Activated CD4-positive, alpha-beta T cell treated with anti-CD3 and anti-CD28 coated beads, Interleukin-2, amount 10 ng/mL, durations not matched to agents 24 days and 14 days (primary cell): ENCODE data around the gene NRG2. TPM values are rescaled to one million over a fixed set of nuclear protein-coding genes. Genes with fewer than 3 reads are reported as not detected.

Experiments used
- DNase-seq: peaks from one replicate; pipeline ENCODE4 v3.0.0; 2022
- H3K27ac Mint-ChIP-seq: one replicate; pipeline ENCODE4 v1.8.0; 2022; ENCODE audit warnings: mild to moderate bottlenecking, mixed read lengths
- H3K27me3 Mint-ChIP-seq: one replicate; pipeline ENCODE4 v1.8.0; 2022; ENCODE audit warnings: mixed read lengths
- H3K36me3 Mint-ChIP-seq: one replicate; pipeline ENCODE4 v1.8.0; 2022; ENCODE audit warnings: low read depth, mild to moderate bottlenecking, mixed read lengths
- H3K4me1 Mint-ChIP-seq: one replicate; pipeline ENCODE4 v1.8.0; 2021; ENCODE audit warnings: mixed read lengths
- H3K4me3 Mint-ChIP-seq: one replicate; pipeline ENCODE4 v1.8.0; 2022; ENCODE audit warnings: mild to moderate bottlenecking, moderate library complexity, mixed read lengths
- H3K9me3 Mint-ChIP-seq: one replicate; pipeline ENCODE4 v1.8.0; 2021; ENCODE audit warnings: mixed read lengths
- intact Hi-C: fragments of 100-400 bp; cut with micrococcal nuclease; formaldehyde crosslinking; loops from one replicate; pipeline ENCODE4 v1.15.1; 2023
- total RNA-seq: library from RNA; stranded (reverse); gene quantifications from 2 replicates; pipeline ENCODE4 v1.2.3, GENCODE V29; 2022

The NRG2 gene
- total RNA-seq, 1 donor from 2014 or later: 0.07 TPM

- H3K27me3 Mint-ChIP-seq: peaks cover 4% of the 10 kb centered on the region
- intact Hi-C loops: no loop called here
- H3K36me3 Mint-ChIP-seq: no peaks in the 10 kb centered on the region
- no peak overlapping the region for H3K27ac Mint-ChIP-seq
- H3K4me1 Mint-ChIP-seq: no peaks in the 10 kb centered on the region
- no peaks in the 10 kb centered on the region for H3K9me3 Mint-ChIP-seq
- no peak overlapping the region for H3K4me3 Mint-ChIP-seq
- no peak for DNase-seq
Observed at GRCh38 chr5:140012443-140012842, 30.7 kb downstream of the NRG2 start.

- H3K36me3 Mint-ChIP-seq: no peaks in the 10 kb centered on the region
- peaks cover 6% of the 10 kb centered on the region for H3K27me3 Mint-ChIP-seq
- H3K27ac Mint-ChIP-seq: no peak overlapping the region
- no peaks in the 10 kb centered on the region for H3K9me3 Mint-ChIP-seq
- no peak overlapping the region for H3K4me3 Mint-ChIP-seq
- no peaks in the 10 kb centered on the region for H3K4me1 Mint-ChIP-seq
- no peak for DNase-seq
- intact Hi-C loops: no loop called here
Observed at GRCh38 chr5:140011297-140011802, 31.7 kb downstream of the NRG2 start.

- no peak overlapping the region for H3K27ac Mint-ChIP-seq
- H3K4me1 Mint-ChIP-seq: no peaks in the 10 kb centered on the region
- no peak overlapping the region for H3K4me3 Mint-ChIP-seq
- peaks cover 9% of the 10 kb centered on the region for H3K27me3 Mint-ChIP-seq
- H3K36me3 Mint-ChIP-seq: no peaks in the 10 kb centered on the region
- DNase-seq: no peak
- intact Hi-C loops: no loop called here
- no peaks in the 10 kb centered on the region for H3K9me3 Mint-ChIP-seq
Observed at GRCh38 chr5:140010798-140011197, 32.3 kb downstream of the NRG2 start.

GRCh38 chr5:140007311-140007710, 35.8 kb downstream of the NRG2 start:
- Mint-ChIP-seq H3K27me3 (peaks cover 39% of the 10 kb centered on the region), H3K27ac (no peak overlapping the region), H3K4me1 (no peaks in the 10 kb centered on the region), H3K36me3 (no peaks in the 10 kb centered on the region), H3K4me3 (no peak overlapping the region), H3K9me3 (no peaks in the 10 kb centered on the region)
- DNase-seq: no peak
- intact Hi-C loops: no loop called here

GRCh38 chr5:140005145-140005591, 37.9 kb downstream of the NRG2 start:
- intact Hi-C loops: no loop called here
- no peak for DNase-seq
- Mint-ChIP-seq H3K4me1 (no peaks in the 10 kb centered on the region), H3K27ac (no peak overlapping the region), H3K27me3 (peaks cover 47% of the 10 kb centered on the region), H3K36me3 (no peaks in the 10 kb centered on the region), H3K9me3 (no peaks in the 10 kb centered on the region), H3K4me3 (no peak overlapping the region)

GRCh38 chr5:140004174-140004573, 38.9 kb downstream of the NRG2 start:
- no peaks in the 10 kb centered on the region for H3K4me1 Mint-ChIP-seq
- DNase-seq: no peak
- peaks cover 47% of the 10 kb centered on the region for H3K27me3 Mint-ChIP-seq
- no peaks in the 10 kb centered on the region for H3K9me3 Mint-ChIP-seq
- intact Hi-C loops: no loop called here
- H3K27ac Mint-ChIP-seq: no peak overlapping the region
- no peak overlapping the region for H3K4me3 Mint-ChIP-seq
- H3K36me3 Mint-ChIP-seq: no peaks in the 10 kb centered on the region

GRCh38 chr5:140003519-140003918, 39.6 kb downstream of the NRG2 start:
- H3K4me1 Mint-ChIP-seq: no peaks in the 10 kb centered on the region
- H3K4me3 Mint-ChIP-seq: no peak overlapping the region
- H3K27me3 Mint-ChIP-seq: peaks cover 46% of the 10 kb centered on the region
- no peaks in the 10 kb centered on the region for H3K36me3 Mint-ChIP-seq
- intact Hi-C loops: no loop called here
- no peak overlapping the region for H3K27ac Mint-ChIP-seq
- no peak for DNase-seq
- H3K9me3 Mint-ChIP-seq: no peaks in the 10 kb centered on the region

- intact Hi-C loops: no loop called here
- no peak overlapping the region for H3K4me3 Mint-ChIP-seq
- H3K27ac Mint-ChIP-seq: no peak overlapping the region
- no peaks in the 10 kb centered on the region for H3K36me3 Mint-ChIP-seq
- no peak for DNase-seq
- no peaks in the 10 kb centered on the region for H3K9me3 Mint-ChIP-seq
- H3K27me3 Mint-ChIP-seq: peaks cover 44% of the 10 kb centered on the region
- H3K4me1 Mint-ChIP-seq: no peaks in the 10 kb centered on the region
Observed at GRCh38 chr5:140000332-140000731, 42.8 kb downstream of the NRG2 start.

- Mint-ChIP-seq H3K36me3 (no peaks in the 10 kb centered on the region), H3K4me1 (no peaks in the 10 kb centered on the region), H3K27me3 (peaks cover 34% of the 10 kb centered on the region), H3K27ac (no peak overlapping the region), H3K9me3 (no peaks in the 10 kb centered on the region), H3K4me3 (no peak overlapping the region)
- intact Hi-C loops: no loop called here
- no peak for DNase-seq
Observed at GRCh38 chr5:139998837-139999236, 44.3 kb downstream of the NRG2 start.

- Mint-ChIP-seq H3K4me3 (no peak overlapping the region), H3K9me3 (no peaks in the 10 kb centered on the region), H3K4me1 (no peaks in the 10 kb centered on the region), H3K27ac (no peak overlapping the region), H3K27me3 (peaks cover 28% of the 10 kb centered on the region), H3K36me3 (no peaks in the 10 kb centered on the region)
- intact Hi-C loops: no loop called here
- no peak for DNase-seq
Observed at GRCh38 chr5:139997276-139997675, 45.8 kb downstream of the NRG2 start.

GRCh38 chr5:139995929-139996328, 47.2 kb downstream of the NRG2 start:
- intact Hi-C loops: no loop called here
- H3K27me3 Mint-ChIP-seq: peaks cover 25% of the 10 kb centered on the region
- no peaks in the 10 kb centered on the region for H3K9me3 Mint-ChIP-seq
- H3K4me3 Mint-ChIP-seq: no peak overlapping the region
- no peaks in the 10 kb centered on the region for H3K4me1 Mint-ChIP-seq
- DNase-seq: no peak
- no peak overlapping the region for H3K27ac Mint-ChIP-seq
- H3K36me3 Mint-ChIP-seq: no peaks in the 10 kb centered on the region

GRCh38 chr5:139994234-139994633, 48.9 kb downstream of the NRG2 start:
- peaks cover 22% of the 10 kb centered on the region for H3K27me3 Mint-ChIP-seq
- H3K9me3 Mint-ChIP-seq: no peaks in the 10 kb centered on the region
- no peaks in the 10 kb centered on the region for H3K36me3 Mint-ChIP-seq
- no peak for DNase-seq
- H3K27ac Mint-ChIP-seq: no peak overlapping the region
- H3K4me1 Mint-ChIP-seq: no peaks in the 10 kb centered on the region
- intact Hi-C loops: no loop called here
- no peak overlapping the region for H3K4me3 Mint-ChIP-seq

- Mint-ChIP-seq H3K27me3 (peaks cover 9% of the 10 kb centered on the region), H3K36me3 (no peaks in the 10 kb centered on the region), H3K4me3 (no peak overlapping the region), H3K4me1 (no peaks in the 10 kb centered on the region), H3K27ac (no peak overlapping the region), H3K9me3 (no peaks in the 10 kb centered on the region)
- intact Hi-C loops: no loop called here
- DNase-seq: no peak
Observed at GRCh38 chr5:139985733-139986132, 57.4 kb downstream of the NRG2 start.

GRCh38 chr5:139985290-139985689, 57.8 kb downstream of the NRG2 start:
- no peaks in the 10 kb centered on the region for H3K9me3 Mint-ChIP-seq
- no peak overlapping the region for H3K4me3 Mint-ChIP-seq
- peaks cover 13% of the 10 kb centered on the region for H3K27me3 Mint-ChIP-seq
- H3K36me3 Mint-ChIP-seq: no peaks in the 10 kb centered on the region
- no peak overlapping the region for H3K27ac Mint-ChIP-seq
- H3K4me1 Mint-ChIP-seq: no peaks in the 10 kb centered on the region
- intact Hi-C loops: no loop called here
- DNase-seq: no peak

GRCh38 chr5:139984816-139985215, 58.3 kb downstream of the NRG2 start:
- Mint-ChIP-seq H3K27ac (no peak overlapping the region), H3K4me3 (no peak overlapping the region), H3K4me1 (no peaks in the 10 kb centered on the region), H3K36me3 (no peaks in the 10 kb centered on the region), H3K9me3 (no peaks in the 10 kb centered on the region), H3K27me3 (peaks cover 14% of the 10 kb centered on the region)
- no peak for DNase-seq
- intact Hi-C loops: no loop called here
